ENCODE data around the gene MAEA.
"Not testable (repeated sequence)": the region's sequence is repeated elsewhere in the genome, so short reads cannot be mapped to it uniquely, and the experiment has no call there.

MAEA gene

GRCh38 chr4:1323635-1324442 lies 34.1 kb downstream of the MAEA start:
- DNase-seq: no peak

- not testable (repeated sequence) for DNase-seq
Observed at GRCh38 chr4:1324443-1325175, 34.9 kb downstream of the MAEA start.

DNA sequence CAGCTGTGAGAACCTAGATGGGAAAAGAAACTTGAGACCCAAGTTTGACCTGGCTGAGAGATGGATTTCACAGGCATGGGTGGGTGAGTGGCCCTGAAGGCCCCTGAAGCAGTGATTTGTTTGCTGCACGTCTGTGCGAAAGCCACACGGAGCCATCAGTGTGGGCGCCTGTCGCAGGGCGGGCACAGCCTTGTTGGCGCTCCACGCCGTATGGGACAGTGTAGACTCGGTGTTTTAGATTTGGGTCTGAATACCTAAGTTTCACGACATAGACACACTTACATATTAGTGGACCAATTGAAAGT lies 35.4 kb downstream of the MAEA start:
- no peak for DNase-seq

DNA sequence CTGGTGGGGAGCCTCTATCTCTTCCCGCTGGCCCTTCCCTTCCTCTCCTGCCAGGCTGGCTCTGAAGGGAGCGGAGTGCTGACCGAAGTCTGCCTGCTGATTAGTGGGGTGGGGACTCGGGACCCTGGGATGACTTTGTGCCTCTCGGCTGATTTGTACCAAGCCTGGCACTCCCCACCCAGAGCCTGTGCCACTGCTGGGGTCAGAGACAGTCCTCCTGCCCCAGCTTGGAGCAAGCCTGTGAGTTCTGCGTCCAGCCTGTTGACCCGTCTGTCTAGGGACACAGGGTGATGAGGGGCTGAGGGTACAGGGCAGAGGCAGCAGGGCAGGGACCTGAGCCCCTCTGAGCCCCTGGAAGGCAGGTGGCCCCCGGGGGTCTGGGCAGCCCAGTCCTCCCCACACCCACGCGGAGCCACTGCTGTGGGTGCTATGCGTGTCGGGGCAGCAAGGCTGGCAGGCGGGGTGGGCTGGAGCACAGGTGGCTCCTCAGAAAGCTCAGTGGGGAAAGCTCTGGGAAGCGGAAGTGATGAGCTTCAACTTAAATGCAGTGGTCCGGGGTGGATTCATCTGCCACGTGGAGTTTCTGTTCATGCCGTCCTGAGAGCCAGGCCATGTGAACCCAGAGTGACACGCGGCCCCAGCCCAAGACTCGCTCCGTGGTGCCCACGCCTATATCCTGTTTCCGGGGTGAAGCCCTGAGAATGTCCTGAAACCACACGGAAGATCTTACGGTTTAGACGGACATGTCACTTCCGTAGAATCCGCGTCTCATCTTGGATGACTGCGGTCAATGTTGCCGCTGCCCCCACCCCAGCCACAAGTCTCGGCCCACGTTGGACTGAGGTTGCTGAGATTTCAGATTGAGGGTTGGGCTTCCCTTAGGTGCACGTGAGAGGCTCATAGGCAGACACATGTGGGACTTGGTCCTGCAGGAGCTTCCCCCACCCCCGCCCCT lies 36.3 kb downstream of the MAEA start:
- DNase-seq: no peak

DNA sequence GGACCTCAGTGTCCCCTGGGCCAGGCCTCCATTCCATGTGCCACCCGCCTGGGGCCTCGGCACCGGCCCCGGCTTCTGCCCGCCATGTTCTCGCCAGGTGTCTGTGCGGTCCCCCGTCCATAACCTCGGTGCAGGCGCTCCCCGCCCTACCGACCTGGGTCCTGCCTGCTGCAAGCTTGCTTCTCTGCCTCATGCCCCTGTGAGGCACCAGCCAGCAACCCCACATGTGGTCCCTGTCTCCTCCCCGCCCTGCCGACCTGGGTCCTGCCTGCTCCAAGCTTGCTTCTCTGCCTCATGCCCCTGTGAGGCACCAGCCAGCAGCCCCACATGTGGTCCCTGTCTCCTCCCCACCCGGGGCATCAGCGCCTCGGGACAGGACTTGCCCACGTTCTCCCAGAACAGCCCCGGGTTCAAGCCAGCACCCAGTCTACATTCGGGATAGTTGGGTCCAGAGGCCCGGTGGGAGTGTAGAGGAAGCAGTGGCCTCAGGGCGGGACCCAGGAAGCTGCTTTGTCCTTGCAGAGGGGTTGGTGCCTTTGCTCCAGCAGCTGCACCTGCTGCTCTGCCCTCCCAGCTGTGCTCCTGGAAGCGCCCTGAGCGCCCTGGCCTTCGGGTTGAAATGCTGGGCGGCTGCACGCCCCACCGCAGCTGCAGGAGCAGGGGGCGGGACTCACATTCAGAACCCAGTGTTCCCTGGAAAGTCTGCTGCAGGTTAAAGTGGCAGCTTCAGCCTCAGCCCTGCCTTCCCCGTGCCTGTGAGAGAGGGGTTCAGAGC lies 37.2 kb downstream of the MAEA start:
- no peak for DNase-seq

DNA sequence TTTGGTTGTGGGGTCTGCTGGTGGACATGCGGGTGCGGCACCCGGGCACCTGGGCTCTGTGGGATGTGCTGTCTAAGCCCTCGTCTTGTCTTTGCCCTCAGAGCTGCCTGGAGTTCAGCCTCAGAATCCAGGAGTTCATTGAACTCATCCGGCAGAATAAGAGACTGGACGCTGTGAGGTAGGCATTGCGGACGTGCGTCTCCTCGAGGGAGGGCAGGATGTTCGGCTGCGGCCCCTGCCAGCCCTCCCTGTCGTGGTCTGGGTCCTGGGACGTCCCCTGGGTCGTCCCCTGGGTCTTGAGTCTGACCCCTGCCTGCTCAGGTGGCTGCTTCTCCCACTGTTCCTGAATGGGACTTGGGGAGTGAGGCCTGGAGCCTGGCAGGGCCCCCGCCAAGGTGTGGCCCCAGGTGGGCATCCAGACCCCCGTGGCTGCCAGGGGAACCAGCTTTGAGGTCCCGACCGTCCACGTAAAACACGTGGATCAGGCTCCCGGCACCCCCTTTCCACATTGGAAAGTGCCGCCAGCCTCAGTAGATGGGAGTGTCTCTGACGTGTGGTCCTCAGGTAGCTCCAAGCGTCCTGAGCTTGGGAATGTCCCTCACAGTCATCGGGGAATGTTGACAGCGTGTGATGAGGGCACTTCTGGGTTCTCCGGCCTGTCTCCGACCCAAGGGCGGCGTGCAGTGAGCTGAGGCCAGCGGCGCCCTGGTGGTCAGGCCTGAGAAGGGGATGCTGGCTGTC lies 38.0 kb downstream of the MAEA start:
- DNase-seq: no peak

DNA sequence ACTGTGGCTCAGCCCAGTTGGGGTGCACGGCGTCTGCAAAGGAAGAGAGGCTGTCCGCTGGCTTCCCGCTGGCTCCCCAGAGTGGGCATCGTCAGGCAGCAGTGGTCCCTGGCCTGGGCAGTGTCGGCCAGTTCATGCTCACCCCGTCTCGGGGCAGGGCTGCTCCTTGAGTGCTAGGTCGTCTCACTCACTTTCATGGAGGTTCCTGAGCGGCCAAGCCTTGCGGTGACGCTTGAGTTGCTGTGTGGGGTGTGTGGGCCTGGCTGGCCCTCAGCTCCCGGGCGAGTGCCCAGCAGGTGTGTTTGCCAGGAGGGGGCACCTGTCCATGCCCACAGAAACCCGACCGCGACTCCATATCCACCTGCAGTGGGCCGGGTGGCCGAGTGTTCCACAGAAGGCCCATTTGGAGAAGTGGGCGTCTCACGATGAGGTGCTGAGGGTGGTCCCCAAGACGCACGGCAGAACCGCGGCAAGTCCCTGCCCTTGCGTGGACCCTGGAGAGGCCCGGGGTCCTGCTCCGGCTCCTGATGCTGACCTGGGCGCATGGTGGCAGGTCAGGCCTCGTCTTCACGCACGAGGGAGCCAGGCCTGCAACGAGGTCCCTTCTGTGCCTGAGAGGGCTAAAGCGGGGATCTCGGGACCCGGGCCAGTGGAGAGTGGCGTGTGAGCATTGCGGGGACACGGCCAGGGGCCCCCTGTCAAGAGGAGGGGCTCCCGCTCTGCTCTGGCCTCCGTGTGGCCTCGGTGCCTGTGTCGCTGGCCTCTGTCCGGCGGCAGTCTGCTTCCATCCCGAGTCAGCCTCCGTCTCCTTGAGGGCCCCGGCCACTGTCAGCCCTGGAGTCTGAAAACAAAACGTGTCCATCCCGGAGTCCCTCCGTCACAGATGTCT lies 38.8 kb downstream of the MAEA start:
- no peak for DNase-seq

- DNase-seq: peak in 2 of 5 donors; percentile 42 to 56
Observed at GRCh38 chr4:1329408-1330371, 40.0 kb downstream of the MAEA start.

GRCh38 chr4:1330761-1331590 lies 41.3 kb downstream of the MAEA start:
- DNase-seq: peak in 4 of 5 donors; percentile 52 to 67 (median 59)

- no peak for DNase-seq
Observed at GRCh38 chr4:1331591-1332353, 42.1 kb downstream of the MAEA start.

DNA sequence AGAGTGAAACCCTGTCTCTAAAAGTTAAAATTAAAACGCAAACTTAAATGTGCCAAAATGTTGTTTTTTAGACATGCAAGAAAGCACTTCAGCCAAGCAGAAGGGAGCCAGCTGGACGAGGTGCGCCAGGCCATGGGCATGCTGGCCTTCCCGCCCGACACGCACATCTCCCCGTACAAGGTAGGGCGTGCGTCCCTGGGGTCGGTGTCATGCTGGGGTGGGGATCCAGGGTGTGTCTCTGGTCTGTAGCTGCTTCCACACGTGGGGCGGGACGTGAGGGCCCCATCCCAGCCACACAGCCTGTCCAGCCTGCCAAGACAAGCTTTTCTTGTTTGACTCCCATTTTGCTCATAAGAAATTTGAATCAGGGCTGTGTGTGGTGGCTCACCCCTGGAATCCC lies 43.0 kb downstream of the MAEA start:
- DNase-seq: no peak

DNA sequence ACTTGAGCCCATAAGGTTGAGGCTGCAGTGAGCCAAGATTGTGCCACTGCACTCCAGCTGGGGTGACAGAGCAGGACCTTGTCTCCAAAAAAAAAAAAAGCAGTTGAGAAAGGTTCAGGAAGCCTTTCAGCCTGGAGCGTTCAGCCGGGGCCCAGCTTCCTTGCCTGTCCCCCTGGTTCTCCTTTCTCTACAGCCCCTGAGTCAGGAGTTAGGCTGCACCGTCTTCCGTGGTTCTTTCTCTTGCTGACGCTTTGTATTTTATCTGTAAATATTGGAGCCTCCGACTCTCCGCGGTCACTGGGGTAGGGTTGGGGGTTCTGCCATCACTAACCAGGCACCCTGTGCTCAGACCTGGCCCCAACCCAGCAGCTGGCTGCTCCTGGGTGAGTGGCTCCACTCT lies 43.6 kb downstream of the MAEA start:
- DNase-seq: no peak

- DNase-seq: not testable (repeated sequence)
Observed at GRCh38 chr4:1333851-1334578, 44.3 kb downstream of the MAEA start.

GRCh38 chr4:1334579-1334895 lies 44.8 kb downstream of the MAEA start:
- DNase-seq: no peak

DNA sequence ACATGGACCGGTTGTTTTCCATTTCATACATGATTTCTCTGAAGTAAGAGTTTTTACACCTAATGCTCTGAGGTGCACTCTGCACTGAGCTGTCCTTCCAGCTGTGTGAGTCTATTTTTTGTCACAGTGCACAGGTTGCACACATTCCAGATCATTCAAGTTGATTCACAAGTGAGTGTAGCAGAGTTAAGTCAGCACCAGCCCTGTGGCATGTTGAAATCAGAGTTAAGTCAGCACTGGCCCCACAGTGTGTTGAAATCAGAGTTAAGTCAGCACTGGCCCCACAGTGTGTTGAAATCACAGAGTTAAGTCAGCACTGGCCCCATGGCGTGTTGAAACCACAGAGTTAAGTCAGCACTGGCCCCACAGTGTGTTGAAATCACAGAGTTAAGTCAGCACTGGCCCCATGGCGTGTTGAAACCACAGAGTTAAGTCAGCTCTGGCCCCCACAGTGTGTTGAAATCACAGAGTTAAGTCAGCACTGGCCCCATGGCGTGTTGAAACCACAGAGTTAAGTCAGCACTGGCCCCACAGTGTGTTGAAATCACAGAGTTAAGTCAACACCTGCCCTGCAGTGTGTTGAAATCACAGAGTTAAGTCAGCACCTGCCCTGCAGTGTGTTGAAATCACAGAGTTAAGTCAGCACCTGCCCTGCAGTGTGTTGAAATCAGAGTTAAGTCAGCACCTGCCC lies 45.6 kb downstream of the MAEA start:
- not testable (repeated sequence) for DNase-seq

GRCh38 chr4:1336088-1336491 lies 46.4 kb downstream of the MAEA start:
- DNase-seq: no peak
